ENCODE measurements around the gene BCR. TPM values are rescaled to one million over a fixed set of nuclear protein-coding genes. Genes with fewer than 3 reads are reported as not detected.
A peak's percentile ranks its signal among the peaks of the same experiment; 100 is the strongest.

The BCR gene
- total RNA-seq, 2 donors from 2014 or later = 91.8 to 93.2 TPM

GRCh38 chr22:23289130-23289503, 108.8 kb downstream of the BCR start:
- Mint-ChIP-seq H3K4me3 (no peak overlapping the region), H3K36me3 (ENCODE audit: low read depth) (peaks cover 4% of the 10 kb centered on the region), H3K27me3 (no peaks in the 10 kb centered on the region), H3K4me1 (peaks cover 5% of the 10 kb centered on the region), H3K27ac (peak overlapping the region; percentile 34)
- no peak for DNase-seq
- no peak for ATAC-seq
- H3K9me3 ChIP-seq (ENCODE audit: control insufficient read depth, low read length, poor library complexity, severe bottlenecking) = no peaks in the 10 kb centered on the region

GRCh38 chr22:23289851-23290724, 109.8 kb downstream of the BCR start:
- H3K4me1 Mint-ChIP-seq = peaks cover 5% of the 10 kb centered on the region
- DNase-seq (peak; percentile 30 to 59 (median 38)), ATAC-seq (peak; percentile 71)
- H3K27me3 Mint-ChIP-seq = no peaks in the 10 kb centered on the region
- no peak overlapping the region for H3K4me3 Mint-ChIP-seq
- no peak overlapping the region for H3K27ac Mint-ChIP-seq
- H3K9me3 ChIP-seq (ENCODE audit: control insufficient read depth, low read length, poor library complexity, severe bottlenecking) = no peaks in the 10 kb centered on the region
- H3K36me3 Mint-ChIP-seq (ENCODE audit: low read depth) = peaks cover 4% of the 10 kb centered on the region

- H3K4me1 Mint-ChIP-seq = peaks cover 3% of the 10 kb centered on the region
These were observed 111.6 kb downstream of the BCR start for GRCh38 chr22:23291806-23292452.

GRCh38 chr22:23292453-23293350, 112.4 kb downstream of the BCR start:
- Mint-ChIP-seq H3K27ac (no peak overlapping the region), H3K36me3 (ENCODE audit: low read depth) (peaks cover 7% of the 10 kb centered on the region), H3K4me1 (peaks cover 3% of the 10 kb centered on the region), H3K4me3 (no peak overlapping the region), H3K27me3 (no peaks in the 10 kb centered on the region)
- no peaks in the 10 kb centered on the region for H3K9me3 ChIP-seq (ENCODE audit: control insufficient read depth, low read length, poor library complexity, severe bottlenecking)
- no peak for DNase-seq
- ATAC-seq = no peak

More at GRCh38 chr22:23291806-23292452, 111.6 kb downstream of the BCR start:
- H3K4me3 Mint-ChIP-seq = no peak overlapping the region
- DNase-seq = no peak
- peak overlapping the region; percentile 21 for H3K27ac Mint-ChIP-seq
- H3K36me3 Mint-ChIP-seq (ENCODE audit: low read depth) = peaks cover 7% of the 10 kb centered on the region
- no peaks in the 10 kb centered on the region for H3K9me3 ChIP-seq (ENCODE audit: control insufficient read depth, low read length, poor library complexity, severe bottlenecking)
- ATAC-seq = no peak
- no peaks in the 10 kb centered on the region for H3K27me3 Mint-ChIP-seq

DNA sequence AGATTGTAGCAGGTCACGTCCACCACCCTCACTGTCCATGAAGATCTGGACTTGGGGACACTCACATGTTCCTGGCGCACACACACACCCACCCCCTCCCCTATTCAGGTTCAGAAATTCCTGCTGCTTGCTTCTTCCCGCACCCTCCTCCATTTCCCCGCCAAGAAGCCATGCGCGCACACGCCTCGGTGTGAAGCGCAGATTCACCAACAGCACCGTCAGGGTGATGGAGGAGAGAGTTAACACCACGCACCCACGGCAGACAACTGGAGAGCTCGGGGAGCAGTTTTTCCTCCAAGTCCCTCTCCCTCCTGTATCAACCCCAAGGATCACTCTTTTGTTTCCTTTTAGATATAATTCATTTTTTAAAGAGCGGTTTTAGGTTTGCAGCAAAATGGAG, 113.4 kb downstream of the BCR start:
- no peak for ATAC-seq
- peaks cover 10% of the 10 kb centered on the region for H3K36me3 Mint-ChIP-seq (ENCODE audit: low read depth)
- DNase-seq = no peak

GRCh38 chr22:23294221-23294620, 113.9 kb downstream of the BCR start:
- Mint-ChIP-seq H3K36me3 (ENCODE audit: low read depth) (peaks cover 10% of the 10 kb centered on the region), H3K4me1 (peaks cover 3% of the 10 kb centered on the region), H3K4me3 (no peak overlapping the region), H3K27me3 (no peaks in the 10 kb centered on the region), H3K27ac (no peak overlapping the region)
- DNase-seq (no peak), ATAC-seq (no peak)
- no peaks in the 10 kb centered on the region for H3K9me3 ChIP-seq (ENCODE audit: control insufficient read depth, low read length, poor library complexity, severe bottlenecking)

More for the DNA sequence above, 113.4 kb downstream of the BCR start:
- peaks cover 3% of the 10 kb centered on the region for H3K4me1 Mint-ChIP-seq
- H3K9me3 ChIP-seq (ENCODE audit: control insufficient read depth, low read length, poor library complexity, severe bottlenecking) = no peaks in the 10 kb centered on the region
- H3K27me3 Mint-ChIP-seq = no peaks in the 10 kb centered on the region
- H3K4me3 Mint-ChIP-seq = peak overlapping the region; percentile 31
- no peak overlapping the region for H3K27ac Mint-ChIP-seq

DNA sequence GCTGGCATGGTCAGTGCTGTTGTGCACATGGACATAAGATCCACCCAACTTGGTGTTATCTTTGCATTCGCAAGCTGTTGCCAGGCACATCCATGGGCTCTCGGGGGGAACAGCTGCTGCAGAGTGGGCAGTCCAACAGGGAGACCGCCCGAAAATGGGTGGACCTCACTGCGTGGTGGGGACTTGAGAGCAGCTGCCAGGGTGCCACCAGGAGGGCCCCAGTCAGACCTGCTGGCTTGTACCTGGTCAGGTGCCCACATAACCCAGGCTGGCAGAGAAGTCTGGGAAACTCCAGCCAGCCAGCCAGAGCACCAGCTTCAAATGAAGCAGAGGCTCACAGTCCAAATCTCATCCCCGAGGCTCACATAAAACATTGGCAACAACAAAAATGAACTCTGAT, 120.2 kb downstream of the BCR start:
- H3K27ac Mint-ChIP-seq = no peak overlapping the region
- H3K36me3 Mint-ChIP-seq (ENCODE audit: low read depth) = peaks cover 9% of the 10 kb centered on the region
- no peaks in the 10 kb centered on the region for H3K27me3 Mint-ChIP-seq
- H3K9me3 ChIP-seq (ENCODE audit: control insufficient read depth, low read length, poor library complexity, severe bottlenecking) = no peaks in the 10 kb centered on the region
- DNase-seq (no peak), ATAC-seq (no peak)
- no peaks in the 10 kb centered on the region for H3K4me1 Mint-ChIP-seq
- no peak overlapping the region for H3K4me3 Mint-ChIP-seq

GRCh38 chr22:23301591-23301990, 121.3 kb downstream of the BCR start:
- Mint-ChIP-seq H3K27me3 (no peaks in the 10 kb centered on the region), H3K27ac (peak overlapping the region; percentile 14), H3K4me3 (no peak overlapping the region), H3K36me3 (ENCODE audit: low read depth) (peaks cover 9% of the 10 kb centered on the region), H3K4me1 (no peaks in the 10 kb centered on the region)
- ATAC-seq (no peak), DNase-seq (no peak)
- H3K9me3 ChIP-seq (ENCODE audit: control insufficient read depth, low read length, poor library complexity, severe bottlenecking) = no peaks in the 10 kb centered on the region

- no peaks in the 10 kb centered on the region for H3K27me3 Mint-ChIP-seq
- no peaks in the 10 kb centered on the region for H3K4me1 Mint-ChIP-seq
- H3K27ac Mint-ChIP-seq = no peak overlapping the region
- DNase-seq (no peak), ATAC-seq (no peak)
- peaks cover 6% of the 10 kb centered on the region for H3K36me3 Mint-ChIP-seq (ENCODE audit: low read depth)
- H3K9me3 ChIP-seq (ENCODE audit: control insufficient read depth, low read length, poor library complexity, severe bottlenecking) = no peaks in the 10 kb centered on the region
- H3K4me3 Mint-ChIP-seq = no peak overlapping the region
These were observed 122.1 kb downstream of the BCR start for GRCh38 chr22:23302171-23303002.

- Mint-ChIP-seq H3K4me3 (no peak overlapping the region), H3K36me3 (ENCODE audit: low read depth) (peaks cover 4% of the 10 kb centered on the region), H3K27me3 (no peaks in the 10 kb centered on the region), H3K27ac (peak overlapping the region; percentile 62), H3K4me1 (no peaks in the 10 kb centered on the region)
- DNase-seq = no peak
- H3K9me3 ChIP-seq (ENCODE audit: control insufficient read depth, low read length, poor library complexity, severe bottlenecking) = no peaks in the 10 kb centered on the region
- ATAC-seq = no peak
These were observed 125.1 kb downstream of the BCR start for GRCh38 chr22:23305321-23305910.

DNA sequence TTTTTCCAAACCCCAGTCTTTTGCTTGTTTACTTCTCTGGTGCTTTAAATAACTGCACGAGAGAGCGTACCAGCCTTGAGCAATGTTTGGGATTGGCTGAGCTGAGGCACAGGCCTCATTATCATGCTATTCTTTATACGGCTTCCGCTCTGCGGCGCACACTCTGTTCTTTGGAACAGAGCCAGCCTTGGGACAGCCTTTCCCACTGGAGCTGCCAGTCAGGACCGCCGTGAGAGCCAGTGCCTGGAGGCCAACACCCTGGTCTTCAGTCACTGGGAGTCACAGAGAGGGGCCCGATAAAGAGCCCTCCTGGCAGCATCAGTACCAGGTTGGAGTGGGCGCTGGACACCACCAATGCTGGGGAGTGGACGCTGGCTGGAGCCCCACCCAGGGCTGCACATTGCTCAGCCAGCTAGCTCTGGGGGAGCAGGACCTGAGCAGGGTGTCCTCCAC, 125.6 kb downstream of the BCR start:
- Mint-ChIP-seq H3K4me3 (no peak overlapping the region), H3K4me1 (no peaks in the 10 kb centered on the region), H3K27ac (no peak overlapping the region), H3K27me3 (no peaks in the 10 kb centered on the region), H3K36me3 (ENCODE audit: low read depth) (peaks cover under 1% of the 10 kb centered on the region)
- ATAC-seq (no peak), DNase-seq (no peak)
- no peaks in the 10 kb centered on the region for H3K9me3 ChIP-seq (ENCODE audit: control insufficient read depth, low read length, poor library complexity, severe bottlenecking)

DNA sequence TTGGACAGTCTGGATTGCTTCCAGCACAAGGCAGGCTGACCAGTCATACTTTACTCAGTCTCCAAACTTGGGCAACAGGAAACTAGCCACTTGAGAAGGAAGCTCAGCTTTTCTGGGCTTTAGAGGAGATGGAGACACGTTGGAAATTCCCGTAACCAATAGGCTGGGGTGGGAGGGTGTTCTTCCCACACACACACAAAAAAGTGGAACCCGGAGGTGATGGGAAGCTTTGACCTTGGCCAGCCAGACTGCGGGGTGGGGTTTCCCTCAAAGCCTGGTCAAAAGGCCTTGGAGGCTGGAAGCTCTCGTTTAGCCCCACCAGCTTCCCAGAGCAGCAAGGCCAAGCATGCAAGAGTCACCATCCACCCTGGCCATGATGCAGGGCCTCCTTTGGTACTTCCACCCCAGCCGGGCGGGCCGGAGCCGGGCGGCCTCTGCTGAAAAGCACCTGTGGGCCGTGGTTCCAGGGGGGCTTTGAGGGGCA, 126.2 kb downstream of the BCR start:
- Mint-ChIP-seq H3K27ac (no peak overlapping the region), H3K27me3 (no peaks in the 10 kb centered on the region), H3K4me1 (no peaks in the 10 kb centered on the region), H3K4me3 (no peak overlapping the region), H3K36me3 (ENCODE audit: low read depth) (no peaks in the 10 kb centered on the region)
- ATAC-seq (no peak), DNase-seq (no peak)
- no peaks in the 10 kb centered on the region for H3K9me3 ChIP-seq (ENCODE audit: control insufficient read depth, low read length, poor library complexity, severe bottlenecking)

All from T-helper 17 cell (primary cell).